SKM-1 (cell line): ENCODE data around the gene SHLD1.
"Not testable (repeated sequence)": the region's sequence is repeated elsewhere in the genome, so short reads cannot be mapped to it uniquely, and the experiment has no call there.

Experiments used
- DNase-seq: peaks from one replicate; lab custom pipeline; 2025; ENCODE audit not compliant: unreplicated experiment; lab: John Stamatoyannopoulos, UW

The SHLD1 gene

DNA sequence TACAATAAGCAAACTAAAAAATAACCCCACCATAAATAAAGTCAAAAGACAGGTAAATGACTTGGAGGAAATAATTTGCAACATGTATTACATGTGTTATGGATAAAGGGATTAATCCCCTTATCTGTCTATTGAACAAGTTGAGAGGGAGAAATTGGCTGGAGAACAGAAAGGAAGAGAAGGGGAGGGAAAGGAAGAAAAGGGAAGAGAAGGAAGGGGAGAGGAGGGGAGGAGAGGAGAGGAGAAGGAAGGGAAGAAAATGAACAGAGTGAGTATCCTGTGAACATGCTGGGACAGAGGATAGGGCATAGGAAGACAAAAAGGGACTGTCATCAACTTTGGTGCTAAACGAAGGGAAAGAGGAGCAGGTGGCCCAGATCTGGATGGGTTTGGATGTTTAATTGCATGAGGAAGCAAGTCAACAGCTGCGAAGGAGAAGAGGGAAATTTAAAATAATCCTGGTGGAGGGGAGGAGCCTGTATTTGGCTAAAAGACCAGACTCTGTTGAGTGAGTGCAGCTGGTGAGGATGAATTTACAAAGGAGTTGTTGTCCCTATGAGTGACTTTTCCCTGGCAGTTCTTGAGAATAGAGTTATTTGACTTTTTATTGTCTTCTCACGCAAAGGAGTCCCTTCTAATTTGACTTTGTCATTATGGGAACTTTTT, 14.2 kb upstream of the SHLD1 start:
- no peak for DNase-seq

DNA sequence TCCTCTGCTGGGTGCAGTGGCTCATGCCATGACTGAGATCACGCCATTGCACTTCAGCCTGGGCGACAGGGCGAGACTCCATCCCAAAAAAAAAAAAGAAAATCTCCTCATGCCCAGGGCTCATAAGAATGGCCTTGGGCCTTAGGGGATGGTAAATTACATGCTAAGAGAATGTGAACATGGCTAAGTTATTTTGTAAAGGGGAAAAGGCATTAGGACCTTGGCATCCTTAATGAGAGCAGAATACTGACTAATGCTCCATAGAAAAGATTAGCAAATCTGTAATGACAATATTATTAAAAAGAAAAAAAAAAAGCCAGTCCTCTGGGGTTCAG, 12.6 kb upstream of the SHLD1 start:
- no peak for DNase-seq

DNA sequence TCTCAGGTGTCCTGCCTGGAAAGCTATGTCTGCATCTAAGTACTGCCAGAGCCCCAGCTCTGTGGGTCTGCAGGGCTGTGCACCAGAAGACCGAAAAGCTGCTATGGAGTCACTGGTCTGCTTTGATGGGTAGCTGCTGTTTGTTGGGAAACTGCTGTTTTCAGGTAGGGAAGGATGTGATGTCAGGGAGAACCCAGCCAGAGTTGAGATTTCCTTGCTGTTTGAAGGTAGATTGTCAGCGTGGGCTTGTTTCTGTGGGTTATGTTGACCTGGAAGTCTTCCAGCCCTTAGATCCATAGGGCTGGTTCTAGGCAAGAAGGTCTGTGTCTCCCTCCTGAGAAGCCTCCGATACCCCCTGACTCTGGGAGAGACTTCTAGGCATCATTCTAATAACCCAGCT, 12.2 kb upstream of the SHLD1 start:
- no peak for DNase-seq

DNA sequence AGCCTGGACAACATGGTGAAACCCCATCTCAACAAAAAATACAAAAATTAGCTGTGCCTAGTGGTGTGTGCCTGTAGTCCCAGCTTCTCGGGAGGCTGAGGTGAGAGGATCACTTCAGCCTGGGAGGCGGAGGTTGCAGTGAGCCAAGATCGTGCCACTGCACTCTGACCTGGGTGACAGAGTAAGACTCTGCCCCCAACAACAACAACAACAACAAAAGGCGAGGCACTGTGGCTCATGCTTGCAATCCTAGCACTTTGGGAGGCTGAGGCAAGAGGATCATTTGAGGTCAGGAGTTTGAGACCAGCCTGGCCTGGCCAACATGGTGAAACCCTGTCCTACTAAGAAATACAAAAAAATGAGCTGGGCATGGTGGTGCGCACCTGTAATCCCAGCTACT, 9.6 kb upstream of the SHLD1 start:
- not testable (repeated sequence) for DNase-seq

DNA sequence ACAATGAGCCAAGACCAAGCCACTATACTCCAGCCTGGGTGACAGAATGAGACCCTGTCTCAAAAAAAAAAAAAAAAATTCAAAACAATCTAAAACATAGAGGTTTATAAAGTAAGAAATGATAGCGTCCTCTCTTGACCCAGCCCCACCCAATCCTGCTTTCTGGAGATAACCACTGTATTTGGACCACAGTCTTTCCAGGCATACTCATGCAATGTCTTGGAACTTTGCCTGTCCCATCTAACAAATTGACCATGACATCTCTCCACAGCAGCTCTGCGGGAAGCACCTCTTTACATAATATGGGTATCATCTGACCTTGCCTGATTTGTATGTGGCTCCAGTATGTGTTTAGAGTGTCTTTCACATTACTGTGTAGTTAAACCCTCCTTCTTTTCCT, 9.1 kb upstream of the SHLD1 start:
- no peak for DNase-seq

DNA sequence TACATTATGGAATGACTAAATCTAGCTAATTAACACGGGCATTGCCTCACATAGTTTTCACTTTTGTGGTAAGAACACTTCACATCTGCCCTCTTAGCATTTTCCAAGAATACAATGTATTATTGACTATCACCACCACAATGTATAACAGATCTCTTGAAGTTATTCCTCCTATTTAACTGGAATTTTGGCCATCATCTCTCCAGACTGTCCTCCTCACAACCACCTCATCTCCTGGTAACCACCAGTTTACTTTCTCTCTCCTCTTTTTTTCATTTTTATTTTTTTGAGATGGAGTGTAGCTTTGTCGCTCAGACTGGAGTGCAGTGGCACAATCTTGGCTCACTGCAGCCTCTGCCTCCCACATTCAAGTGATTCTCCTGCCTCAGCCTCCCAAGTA, 8.2 kb upstream of the SHLD1 start:
- no peak for DNase-seq

DNA sequence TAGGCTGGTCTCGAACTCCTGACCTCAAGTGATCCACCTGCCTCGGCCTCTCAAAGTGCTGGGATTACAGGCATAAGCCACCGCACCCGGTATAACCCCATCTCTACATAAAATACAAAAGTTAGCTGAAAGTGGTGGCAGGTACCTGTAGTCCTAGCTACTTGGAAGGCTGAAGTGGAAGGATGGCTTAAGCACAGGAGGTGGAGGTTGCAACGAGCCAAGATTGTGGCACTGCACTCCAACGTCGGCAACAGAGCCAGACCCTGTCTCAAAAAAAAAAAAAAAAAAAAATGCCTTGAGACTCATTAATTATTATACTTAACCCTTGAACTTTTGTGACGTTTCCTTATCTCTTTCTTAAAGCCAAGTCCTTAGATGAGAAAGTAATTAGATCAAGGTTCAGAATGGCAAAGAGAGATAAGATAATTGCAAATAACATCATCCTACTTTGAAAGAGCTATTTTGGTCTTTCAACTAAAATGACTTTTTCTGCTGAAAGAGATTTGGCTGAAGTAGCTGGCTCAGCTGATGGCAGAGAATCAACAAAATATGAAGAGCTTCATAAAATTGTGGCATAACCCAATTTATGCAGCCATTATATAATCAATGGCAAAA, 4.7 kb upstream of the SHLD1 start:
- no peak for DNase-seq

DNA sequence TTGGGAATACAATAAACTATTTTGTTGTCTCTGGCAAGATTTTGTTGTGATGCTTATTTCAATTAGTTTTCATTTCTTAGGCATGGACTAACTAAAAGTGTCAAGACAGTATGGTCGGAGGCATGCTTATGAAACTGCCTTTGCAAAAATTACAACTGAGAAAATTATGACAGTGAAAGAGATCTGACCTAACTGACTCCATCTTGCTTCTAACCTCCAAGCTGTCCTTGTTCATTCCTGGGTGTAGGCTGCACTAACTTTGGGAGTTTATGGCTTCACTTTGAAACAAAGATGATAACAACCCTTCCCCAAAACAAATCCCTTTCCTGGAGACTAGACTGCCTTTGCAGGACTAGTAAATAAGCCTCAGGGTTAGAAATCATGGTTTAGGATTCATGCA, 4.1 kb upstream of the SHLD1 start:
- DNase-seq = no peak

DNA sequence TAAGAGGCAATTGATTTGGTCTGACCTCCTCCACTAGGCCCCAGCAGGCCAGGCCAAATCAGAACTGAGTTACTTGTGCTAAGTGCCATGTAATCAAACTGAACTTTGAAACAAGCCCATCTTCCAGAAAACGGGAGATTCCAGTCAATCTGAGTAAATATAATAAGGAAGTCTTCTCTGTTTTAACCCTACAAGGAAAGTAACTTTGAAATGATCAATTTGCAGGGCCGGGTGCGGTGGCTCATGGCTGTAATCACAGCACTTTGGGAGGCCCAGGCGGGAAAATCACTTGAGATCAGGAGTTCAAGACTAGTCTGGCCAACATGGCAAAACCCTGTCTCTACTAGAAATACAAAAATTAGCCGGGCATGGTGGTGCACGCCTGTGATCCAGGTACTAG, 2.0 kb upstream of the SHLD1 start:
- DNase-seq = no peak

DNA sequence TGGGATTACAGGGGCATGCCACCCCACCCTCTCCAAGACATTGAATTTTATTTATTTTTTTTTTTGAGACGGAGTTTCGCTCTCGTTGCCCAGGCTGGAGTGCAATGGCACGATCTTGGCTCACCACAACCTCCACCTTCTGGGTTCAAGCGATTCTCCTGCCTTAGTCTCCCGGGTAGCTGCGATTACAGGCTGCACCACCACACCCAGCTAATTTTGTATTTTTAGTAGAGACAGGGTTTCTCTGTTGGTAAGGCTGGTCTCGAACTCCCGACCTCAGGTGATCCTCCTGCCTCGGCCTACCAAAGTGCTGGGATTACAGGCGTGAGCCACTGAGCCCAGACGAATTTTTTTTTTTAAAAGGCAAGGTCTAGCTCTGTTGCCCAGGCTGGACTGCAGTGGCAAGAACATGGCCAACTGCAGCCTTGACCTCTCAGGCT, 669 bp upstream of the SHLD1 start:
- not testable (repeated sequence) for DNase-seq

DNA sequence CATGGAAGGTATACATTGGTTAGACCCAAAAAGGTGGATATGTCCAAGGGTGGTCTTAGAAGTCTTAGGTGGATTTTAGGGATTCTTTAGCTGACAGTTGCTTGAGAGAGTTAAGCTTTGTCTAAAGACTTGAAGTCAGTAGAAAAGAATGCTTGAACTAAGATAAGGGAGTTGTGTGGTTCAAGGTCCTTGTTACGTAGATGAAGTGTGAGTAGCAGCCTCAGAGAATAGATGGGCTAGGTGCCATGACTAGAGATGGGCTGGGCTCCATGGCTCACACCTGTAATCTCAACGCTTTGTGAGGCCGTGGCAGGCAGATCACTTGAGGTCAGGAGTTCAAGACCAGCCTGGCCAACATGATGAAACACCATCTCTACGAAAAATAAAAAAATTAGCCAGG, 1.7 kb downstream of the SHLD1 start:
- DNase-seq = no peak

DNA sequence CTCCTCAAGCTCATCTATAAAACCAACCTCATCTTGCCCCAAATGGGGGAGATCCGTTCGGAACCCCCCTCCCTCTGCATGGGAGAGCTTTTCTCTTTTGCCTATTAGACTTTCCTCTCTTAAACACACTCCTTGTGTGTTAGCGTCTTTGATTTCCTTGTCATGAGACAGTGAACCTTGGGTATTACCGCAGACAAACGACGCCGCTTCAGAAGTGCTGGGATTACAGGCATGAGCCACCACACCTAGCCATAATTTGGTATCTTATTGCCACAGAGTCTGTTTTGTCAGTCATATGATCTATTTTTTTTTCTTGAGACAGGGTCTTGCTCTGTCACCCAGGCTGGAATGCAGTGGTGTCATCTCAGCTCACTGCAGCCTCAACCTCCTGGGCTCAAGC, 3.6 kb downstream of the SHLD1 start:
- DNase-seq = no peak

DNA sequence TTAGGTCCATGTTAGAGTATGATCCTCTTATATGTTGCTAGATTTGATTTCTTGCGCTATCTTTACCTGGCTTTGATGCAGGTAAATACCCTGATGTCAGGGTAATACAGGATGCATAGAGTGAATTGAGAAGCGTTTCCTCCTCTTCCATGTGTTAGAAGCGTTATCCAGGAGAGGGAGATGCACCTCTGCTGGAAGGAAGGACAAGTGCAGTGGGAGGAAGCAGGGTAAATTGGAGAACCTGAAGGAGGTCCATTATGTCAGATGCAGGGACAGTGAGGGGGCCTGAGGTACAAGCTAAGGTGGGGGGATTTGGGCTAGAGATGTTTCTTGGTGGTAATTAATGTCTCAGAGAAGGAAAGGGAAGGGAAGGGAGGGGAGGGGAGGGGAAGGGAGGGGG, 7.7 kb downstream of the SHLD1 start:
- DNase-seq = no peak

DNA sequence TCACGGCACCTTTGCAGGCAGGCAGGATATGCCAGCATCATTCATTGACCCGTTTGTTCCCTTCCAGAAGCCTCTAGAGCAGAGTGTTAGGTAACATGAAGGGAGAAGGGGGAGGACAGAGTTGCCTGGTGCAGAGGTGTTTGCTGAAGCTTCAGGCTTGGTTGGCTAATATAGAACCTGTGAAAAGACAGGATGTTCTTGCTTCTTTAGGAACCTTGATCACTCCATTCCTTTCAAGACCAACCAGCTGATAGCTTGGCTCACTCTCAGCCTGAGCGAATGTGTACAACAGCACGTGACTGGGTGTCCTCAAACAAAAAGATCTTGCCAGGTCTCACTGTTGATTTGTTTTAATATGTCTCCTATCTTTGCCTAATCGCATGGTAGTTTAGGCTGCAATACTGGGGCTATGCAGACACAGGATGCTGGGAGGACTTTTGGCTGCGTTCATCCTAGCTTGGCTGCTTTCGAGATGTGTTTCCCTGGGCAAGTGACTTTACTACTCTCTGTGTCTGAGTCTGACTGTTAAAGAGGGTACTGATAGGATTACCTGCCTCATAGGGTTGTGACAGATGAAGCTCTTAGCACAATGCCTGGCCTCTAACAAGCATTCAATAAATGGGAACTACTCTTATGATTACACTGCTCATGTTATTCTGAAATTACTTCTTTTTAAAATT, 16.0 kb downstream of the SHLD1 start:
- DNase-seq = no peak

DNA sequence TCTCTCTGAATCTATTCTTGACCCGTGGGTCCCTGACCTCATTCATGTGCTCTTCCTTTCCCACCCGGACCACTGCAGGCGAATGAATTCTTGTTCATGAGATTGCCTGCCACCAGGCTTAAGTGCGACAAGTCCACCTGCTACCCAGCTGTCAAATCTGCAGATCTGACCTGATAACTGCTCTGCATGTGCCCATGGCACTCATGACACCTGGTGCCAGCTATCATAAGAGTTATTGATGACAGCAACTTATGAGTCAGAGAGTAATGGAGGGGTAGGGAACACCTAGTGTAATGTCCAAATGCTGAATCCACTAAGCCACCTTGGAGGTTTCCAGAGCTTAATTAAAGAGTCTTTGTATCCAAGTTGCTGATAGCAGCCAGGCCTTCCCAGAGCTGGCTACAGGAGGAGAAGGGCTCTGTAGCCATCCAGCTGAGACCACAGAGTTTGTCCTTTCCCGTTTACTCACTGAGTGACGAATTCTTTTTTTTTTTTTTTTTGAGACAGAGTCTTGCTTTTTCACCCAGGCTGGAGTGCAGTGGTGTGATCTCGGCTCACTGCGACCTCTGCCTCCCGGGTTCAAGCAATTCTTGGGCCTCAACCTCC, 17.4 kb downstream of the SHLD1 start:
- no peak for DNase-seq

DNA sequence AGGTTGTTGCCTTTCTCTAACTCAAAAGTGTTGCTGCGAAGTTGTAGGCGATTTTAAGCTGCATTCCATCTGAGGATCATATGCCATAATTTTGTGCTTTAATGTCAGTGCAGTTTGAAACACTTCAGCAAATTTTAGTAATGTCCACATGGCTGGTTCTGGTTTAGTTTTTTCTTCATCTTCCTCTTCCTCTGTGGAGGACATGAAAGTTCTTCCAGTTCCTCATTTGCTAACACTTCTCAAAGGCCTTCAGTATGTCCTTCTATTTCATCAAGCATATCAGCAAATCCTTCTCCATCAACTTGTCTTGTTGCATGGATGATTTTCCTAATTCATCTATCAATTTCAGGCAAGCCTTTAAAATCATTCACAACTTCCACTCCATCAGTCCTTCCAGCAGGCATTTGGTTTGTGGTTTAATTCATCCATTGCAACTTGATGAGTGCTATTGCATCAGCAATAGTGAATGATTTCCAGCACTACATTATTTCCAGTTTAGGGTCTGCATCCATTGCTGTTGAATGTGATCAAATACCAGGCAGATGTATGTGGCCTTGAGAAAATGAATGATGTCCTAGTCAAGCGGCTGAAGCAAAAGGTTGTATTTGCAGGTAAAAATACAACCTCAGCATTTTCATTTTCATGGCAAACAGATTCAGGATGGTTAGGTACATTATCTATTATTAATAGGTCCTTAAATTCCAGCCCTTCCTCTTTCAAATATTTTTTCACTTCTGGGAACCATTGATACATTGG, 20.2 kb downstream of the SHLD1 start:
- DNase-seq = peak; percentile 22

DNA sequence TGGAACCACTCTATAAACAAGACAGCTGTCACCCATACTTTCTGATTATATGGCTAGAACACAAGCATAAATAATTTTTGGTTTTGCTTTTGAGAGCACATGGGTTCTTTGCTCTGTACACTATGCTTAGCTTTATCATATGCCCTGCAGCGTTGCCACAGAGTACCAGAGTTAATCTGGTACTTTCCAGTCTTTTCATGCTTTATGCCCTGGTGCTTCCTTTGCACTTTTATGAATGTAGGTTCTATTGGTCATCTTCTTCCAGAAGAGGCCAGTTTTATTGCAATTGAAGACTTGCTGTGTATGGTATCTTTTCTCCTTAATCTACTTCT, 20.8 kb downstream of the SHLD1 start:
- no peak for DNase-seq

DNA sequence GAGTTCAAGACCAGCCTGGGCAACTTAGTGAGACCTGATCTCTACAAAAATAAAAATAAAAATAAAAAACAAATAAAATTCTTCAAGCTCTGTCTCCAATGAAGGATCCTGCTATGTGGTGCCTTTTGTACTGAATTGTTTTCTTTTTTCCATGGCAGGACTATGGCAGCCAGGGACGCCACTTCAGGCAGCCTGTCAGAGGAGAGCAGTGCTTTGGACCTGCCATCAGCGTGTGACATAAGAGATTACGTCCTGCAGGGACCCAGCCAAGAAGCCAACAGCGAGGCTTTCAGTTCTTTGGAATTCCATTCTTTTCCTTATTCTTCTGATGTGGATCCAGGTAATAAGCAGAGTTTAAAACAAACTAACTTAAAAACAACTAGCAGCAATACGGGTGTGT, 22.5 kb downstream of the SHLD1 start:
- no peak for DNase-seq

DNA sequence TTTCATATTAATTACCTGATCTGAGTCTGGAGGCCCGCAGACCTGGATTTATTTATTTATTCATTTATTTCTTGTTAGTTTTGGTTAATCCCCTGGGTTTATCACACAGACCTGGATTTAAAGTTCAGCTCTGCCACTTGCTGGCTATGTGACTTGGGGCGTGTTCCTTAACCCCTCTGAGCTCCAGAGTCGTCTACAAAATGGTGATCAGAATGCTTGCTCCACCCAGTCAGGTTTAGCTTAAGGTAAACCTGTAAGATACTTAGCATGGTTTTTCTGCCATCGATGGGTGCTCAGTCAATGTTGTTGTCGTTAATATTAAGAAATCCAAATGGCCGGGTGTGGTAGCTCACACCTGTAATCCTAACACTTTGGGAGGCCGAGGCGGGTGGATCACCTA, 23.4 kb downstream of the SHLD1 start:
- no peak for DNase-seq

DNA sequence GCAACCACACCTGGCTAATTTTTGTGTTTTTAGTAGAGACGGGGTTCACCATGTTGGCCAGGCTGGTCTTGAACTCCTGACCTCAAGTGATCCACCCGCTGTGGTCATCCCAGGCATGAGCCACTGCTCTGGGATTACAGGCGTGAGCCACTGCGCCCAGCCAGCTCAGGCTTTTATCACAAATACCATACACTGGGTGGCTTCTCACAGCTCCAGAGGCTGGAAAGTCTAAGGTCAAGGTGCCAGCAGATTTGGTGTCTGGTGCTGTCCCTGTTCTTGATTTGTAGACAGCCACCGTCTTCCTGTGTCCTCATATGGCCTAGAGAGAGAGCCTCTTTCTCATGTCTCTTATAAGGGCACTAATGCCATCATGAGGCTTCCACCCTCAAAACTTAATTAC, 25.9 kb downstream of the SHLD1 start:
- no peak for DNase-seq

DNA sequence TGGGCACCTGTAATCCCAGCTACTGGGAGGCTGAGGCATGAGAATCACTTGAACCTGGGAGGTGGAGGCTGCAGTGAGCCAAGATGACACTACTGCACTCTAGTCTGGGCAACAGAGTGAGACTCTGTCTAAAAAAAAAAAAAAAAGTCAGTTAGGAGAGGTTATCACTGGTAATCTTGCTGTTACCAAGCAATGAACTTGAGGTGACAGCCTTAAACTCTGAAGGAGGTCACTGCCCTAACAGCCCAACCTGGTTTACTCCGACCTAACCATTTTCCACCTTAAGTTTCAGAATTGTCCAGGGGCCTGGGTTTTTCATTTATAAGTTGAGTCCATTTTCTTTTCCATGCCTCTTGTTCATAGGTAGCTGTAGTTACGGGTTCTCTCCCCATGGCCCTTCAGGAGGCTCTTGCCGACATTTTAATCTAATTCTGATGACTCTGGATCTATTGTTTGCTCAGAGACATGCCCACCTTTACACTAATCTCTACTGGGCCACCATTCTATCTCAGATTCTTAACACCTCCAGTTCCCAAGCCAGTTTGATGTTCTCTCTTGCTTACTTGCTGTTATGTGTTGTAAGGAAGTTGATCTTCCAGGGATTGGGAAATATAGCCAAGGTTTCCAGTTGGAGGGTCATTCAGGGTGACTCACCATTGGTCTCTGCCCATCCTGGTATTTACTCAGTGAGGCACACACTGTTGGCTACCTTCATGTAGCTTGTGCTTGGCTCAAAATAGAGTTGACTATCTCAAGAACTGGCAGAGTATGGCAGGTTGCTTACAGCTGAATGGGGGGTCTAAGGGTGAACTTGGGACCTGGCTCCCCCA, 29.1 kb downstream of the SHLD1 start:
- no peak for DNase-seq
